ENCODE data around the gene PDE6B. TPM values are rescaled to one million over a fixed set of nuclear protein-coding genes. Genes with fewer than 3 reads are reported as not detected.
"Not testable (repeated sequence)": the region's sequence is repeated elsewhere in the genome, so short reads cannot be mapped to it uniquely, and the experiment has no call there.

PDE6B gene
- total RNA-seq, 3 donors from 2014 or later, result 8.3 to 10.5 (median 10.3) TPM

GRCh38 chr4:589219-589963, 36.0 kb upstream of the PDE6B start:
- ATAC-seq, result no peak
- peaks cover 36% of the 10 kb centered on the region for H3K27me3 Mint-ChIP-seq (ENCODE audit: low read depth)
- no peaks in the 10 kb centered on the region for H3K4me1 Mint-ChIP-seq (ENCODE audit: low read depth)
- peaks cover 11% of the 10 kb centered on the region for H3K9me3 Mint-ChIP-seq
- H3K36me3 Mint-ChIP-seq (ENCODE audit: insufficient read depth), result no peaks in the 10 kb centered on the region
- no peak overlapping the region for H3K4me3 Mint-ChIP-seq
- no peak for DNase-seq

GRCh38 chr4:590313-590841, 35.0 kb upstream of the PDE6B start:
- Mint-ChIP-seq H3K9me3 (peaks cover 12% of the 10 kb centered on the region), H3K36me3 (ENCODE audit: insufficient read depth) (no peaks in the 10 kb centered on the region), H3K4me1 (ENCODE audit: low read depth) (no peaks in the 10 kb centered on the region), H3K27me3 (ENCODE audit: low read depth) (peaks cover 35% of the 10 kb centered on the region), H3K4me3 (no peak overlapping the region)
- no peak for DNase-seq
- no peak for ATAC-seq

GRCh38 chr4:592178-592577, 33.2 kb upstream of the PDE6B start:
- H3K27me3 Mint-ChIP-seq (ENCODE audit: low read depth), result peaks cover 32% of the 10 kb centered on the region
- DNase-seq; H3K4me1 Mint-ChIP-seq (ENCODE audit: low read depth); H3K9me3 Mint-ChIP-seq; ATAC-seq; H3K36me3 Mint-ChIP-seq (ENCODE audit: insufficient read depth); H3K4me3 Mint-ChIP-seq: not testable (repeated sequence)

GRCh38 chr4:592825-593520, 32.4 kb upstream of the PDE6B start:
- Mint-ChIP-seq H3K4me3 (no peak overlapping the region), H3K4me1 (ENCODE audit: low read depth) (no peaks in the 10 kb centered on the region), H3K27me3 (ENCODE audit: low read depth) (peaks cover 28% of the 10 kb centered on the region), H3K9me3 (peaks cover 7% of the 10 kb centered on the region), H3K36me3 (ENCODE audit: insufficient read depth) (no peaks in the 10 kb centered on the region)
- no peak for DNase-seq
- no peak for ATAC-seq

- no peak for ATAC-seq
- H3K27me3 Mint-ChIP-seq (ENCODE audit: low read depth), result peaks cover 28% of the 10 kb centered on the region
- H3K36me3 Mint-ChIP-seq (ENCODE audit: insufficient read depth), result no peaks in the 10 kb centered on the region
- H3K9me3 Mint-ChIP-seq, result peaks cover 4% of the 10 kb centered on the region
- H3K4me1 Mint-ChIP-seq (ENCODE audit: low read depth), result peaks cover 3% of the 10 kb centered on the region
- no peak for DNase-seq
- H3K4me3 Mint-ChIP-seq, result no peak overlapping the region
Measured at GRCh38 chr4:598925-599324, 26.4 kb upstream of the PDE6B start.

- H3K27me3 Mint-ChIP-seq (ENCODE audit: low read depth), result peaks cover 30% of the 10 kb centered on the region
- H3K4me1 Mint-ChIP-seq (ENCODE audit: low read depth), result peaks cover 6% of the 10 kb centered on the region
- ATAC-seq (no peak), DNase-seq (no peak)
- H3K9me3 Mint-ChIP-seq, result no peaks in the 10 kb centered on the region
- no peaks in the 10 kb centered on the region for H3K36me3 Mint-ChIP-seq (ENCODE audit: insufficient read depth)
- H3K4me3 Mint-ChIP-seq, result no peak overlapping the region
Measured at GRCh38 chr4:600166-600565, 25.2 kb upstream of the PDE6B start.

GRCh38 chr4:600850-601515, 24.4 kb upstream of the PDE6B start:
- Mint-ChIP-seq H3K27me3 (ENCODE audit: low read depth) (peaks cover 31% of the 10 kb centered on the region), H3K36me3 (ENCODE audit: insufficient read depth) (no peaks in the 10 kb centered on the region), H3K4me1 (ENCODE audit: low read depth) (peaks cover 6% of the 10 kb centered on the region), H3K4me3 (no peak overlapping the region), H3K9me3 (no peaks in the 10 kb centered on the region)
- DNase-seq (no peak), ATAC-seq (peak; percentile 79 to 90)

GRCh38 chr4:601612-602558, 23.5 kb upstream of the PDE6B start:
- H3K4me3 Mint-ChIP-seq, result no peak overlapping the region
- H3K9me3 Mint-ChIP-seq, result no peaks in the 10 kb centered on the region

GRCh38 chr4:602559-602942, 22.8 kb upstream of the PDE6B start:
- ATAC-seq, result peak; percentile 68 to 72
- Mint-ChIP-seq H3K36me3 (ENCODE audit: insufficient read depth) (no peaks in the 10 kb centered on the region), H3K4me1 (ENCODE audit: low read depth) (peaks cover 6% of the 10 kb centered on the region), H3K27me3 (ENCODE audit: low read depth) (peaks cover 25% of the 10 kb centered on the region), H3K4me3 (no peak overlapping the region), H3K9me3 (no peaks in the 10 kb centered on the region)
- DNase-seq, result peak; percentile 51

More at GRCh38 chr4:601612-602558, 23.5 kb upstream of the PDE6B start:
- Mint-ChIP-seq H3K36me3 (ENCODE audit: insufficient read depth) (no peaks in the 10 kb centered on the region), H3K27me3 (ENCODE audit: low read depth) (peaks cover 26% of the 10 kb centered on the region), H3K4me1 (ENCODE audit: low read depth) (peaks cover 6% of the 10 kb centered on the region)
- ATAC-seq, result no peak
- no peak for DNase-seq

- no peak overlapping the region for H3K4me3 Mint-ChIP-seq
- H3K27me3 Mint-ChIP-seq (ENCODE audit: low read depth), result peaks cover 27% of the 10 kb centered on the region
- no peaks in the 10 kb centered on the region for H3K9me3 Mint-ChIP-seq
- DNase-seq (no peak), ATAC-seq (peak in 1 of 2 donors; percentile 45)
- no peaks in the 10 kb centered on the region for H3K36me3 Mint-ChIP-seq (ENCODE audit: insufficient read depth)
- H3K4me1 Mint-ChIP-seq (ENCODE audit: low read depth), result peaks cover 6% of the 10 kb centered on the region
Measured at GRCh38 chr4:604131-604530, 21.2 kb upstream of the PDE6B start.

GRCh38 chr4:605702-606425, 19.5 kb upstream of the PDE6B start:
- H3K9me3 Mint-ChIP-seq, result no peaks in the 10 kb centered on the region
- no peak overlapping the region for H3K4me3 Mint-ChIP-seq
- peaks cover 6% of the 10 kb centered on the region for H3K4me1 Mint-ChIP-seq (ENCODE audit: low read depth)
- H3K27me3 Mint-ChIP-seq (ENCODE audit: low read depth), result peaks cover 34% of the 10 kb centered on the region
- H3K36me3 Mint-ChIP-seq (ENCODE audit: insufficient read depth), result no peaks in the 10 kb centered on the region
- ATAC-seq, result no peak
- no peak for DNase-seq

- peaks cover 6% of the 10 kb centered on the region for H3K4me1 Mint-ChIP-seq (ENCODE audit: low read depth)
- H3K36me3 Mint-ChIP-seq (ENCODE audit: insufficient read depth), result no peaks in the 10 kb centered on the region
- peaks cover 31% of the 10 kb centered on the region for H3K27me3 Mint-ChIP-seq (ENCODE audit: low read depth)
- H3K4me3 Mint-ChIP-seq, result no peak overlapping the region
- DNase-seq (no peak), ATAC-seq (no peak)
- no peaks in the 10 kb centered on the region for H3K9me3 Mint-ChIP-seq
Measured at GRCh38 chr4:608236-608635, 17.1 kb upstream of the PDE6B start.

- Mint-ChIP-seq H3K4me1 (ENCODE audit: low read depth) (no peaks in the 10 kb centered on the region), H3K36me3 (ENCODE audit: insufficient read depth) (no peaks in the 10 kb centered on the region), H3K27me3 (ENCODE audit: low read depth) (peaks cover 26% of the 10 kb centered on the region), H3K4me3 (no peak overlapping the region), H3K9me3 (no peaks in the 10 kb centered on the region)
- ATAC-seq (no peak), DNase-seq (no peak)
Measured at GRCh38 chr4:609400-610050, 15.8 kb upstream of the PDE6B start.

Measured in activated T-cell treated with anti-CD3 and anti-CD28 coated beads, Interleukin-2, amount 50 U/mL, for 4 hours (primary cell).